Measurements from ENCODE around the gene HDAC4. TPM values are rescaled to one million over a fixed set of nuclear protein-coding genes. Genes with fewer than 3 reads are reported as not detected.

Gene HDAC4
- total RNA-seq, 1 donor from 2014 or later, result 65.7 TPM

GRCh38 chr2:239192975-239193374 is 207.8 kb downstream of the HDAC4 start:
- no peak for TF ChIP-seq CTCF (IDR thresholded peaks at IDR 0.05)
- Histone ChIP-seq H3K36me3 (peaks cover 17 to 24% of the 10 kb centered on the region in 2 donors), H3K4me3 (no peak overlapping the region), H3K4me1 (no peaks in the 10 kb centered on the region), H3K9me3 (no peaks in the 10 kb centered on the region), H3K27me3 (no peaks in the 10 kb centered on the region), H3K27ac (no peak overlapping the region)
- no peak for DNase-seq (ENCODE audit: low spot score in 2 of 2)
- intact Hi-C loops (cut with DNase I), result no loop called here

- no peaks in the 10 kb centered on the region for H3K9me3 ChIP-seq
- no peaks in the 10 kb centered on the region for H3K27me3 ChIP-seq
- peaks cover 17 to 30% of the 10 kb centered on the region in 2 donors for H3K36me3 ChIP-seq
- H3K4me1 ChIP-seq, result no peaks in the 10 kb centered on the region
- no peak overlapping the region for H3K4me3 ChIP-seq
- H3K27ac ChIP-seq, result no peak overlapping the region
- peak in 1 of 2 donors; percentile 51 for DNase-seq (ENCODE audit: low spot score in 2 of 2)
- TF ChIP-seq CTCF (IDR thresholded peaks at IDR 0.05), result no peak
- intact Hi-C loops (cut with DNase I), result no loop called here
These were observed 208.4 kb downstream of the HDAC4 start for GRCh38 chr2:239192456-239192855.

- Histone ChIP-seq H3K9me3 (no peaks in the 10 kb centered on the region), H3K27me3 (no peaks in the 10 kb centered on the region), H3K27ac (no peak overlapping the region), H3K36me3 (peaks cover 17 to 36% of the 10 kb centered on the region in 2 donors), H3K4me3 (no peak overlapping the region), H3K4me1 (no peaks in the 10 kb centered on the region)
- DNase-seq (ENCODE audit: low spot score in 2 of 2), result peak in 1 of 2 donors; percentile 53
- no peak for TF ChIP-seq CTCF (IDR thresholded peaks at IDR 0.05)
- intact Hi-C loops (cut with DNase I), result no loop called here
These were observed 209.6 kb downstream of the HDAC4 start for GRCh38 chr2:239190921-239191885.

GRCh38 chr2:239190361-239190760 is 210.5 kb downstream of the HDAC4 start:
- intact Hi-C loops (cut with DNase I), result no loop called here
- Histone ChIP-seq H3K4me1 (no peaks in the 10 kb centered on the region), H3K4me3 (no peak overlapping the region), H3K27ac (no peak overlapping the region), H3K27me3 (no peaks in the 10 kb centered on the region), H3K9me3 (no peaks in the 10 kb centered on the region), H3K36me3 (peaks cover 19 to 42% of the 10 kb centered on the region in 2 donors)
- no peak for TF ChIP-seq CTCF (IDR thresholded peaks at IDR 0.05)
- DNase-seq (ENCODE audit: low spot score in 2 of 2), result peak in 1 of 2 donors; percentile 49

- Histone ChIP-seq H3K4me3 (no peak overlapping the region), H3K27ac (no peak overlapping the region), H3K36me3 (peaks cover 19 to 44% of the 10 kb centered on the region in 2 donors), H3K4me1 (no peaks in the 10 kb centered on the region), H3K9me3 (no peaks in the 10 kb centered on the region), H3K27me3 (no peaks in the 10 kb centered on the region)
- intact Hi-C loops (cut with DNase I), result no loop called here
- no peak for TF ChIP-seq CTCF (IDR thresholded peaks at IDR 0.05)
- no peak for DNase-seq (ENCODE audit: low spot score in 2 of 2)
These were observed 211.1 kb downstream of the HDAC4 start for GRCh38 chr2:239189711-239190131.
